Central memory CD8-positive, alpha-beta T cell (primary cell): ENCODE data around the gene ECD.

Experiments
- ATAC-seq: fragments of 150-1000 bp; cut with Tn5 transposase; replicated peaks from 2 replicates; pipeline ENCODE4 v1.10.0; 2022; ENCODE audit warnings: mild to moderate bottlenecking, moderate FRiP score, moderate number of reproducible peaks; ENCODE audit not compliant: poor library complexity, severe bottlenecking; ENCODE audit errors: extremely low read depth
- DNase-seq, 2 donors: peaks; one replicate each; pipeline ENCODE4 v3.0.0; 2021; ENCODE audit warnings: low spot score in 2 of 2
- H3K27ac Mint-ChIP-seq: one replicate; pipeline ENCODE4 v1.8.0; 2022; ENCODE audit warnings: low read depth, mild to moderate bottlenecking, moderate library complexity, mixed read lengths
- H3K27me3 Mint-ChIP-seq: one replicate; pipeline ENCODE4 v1.8.0; 2022; ENCODE audit warnings: mixed read lengths
- H3K36me3 Mint-ChIP-seq: one replicate; pipeline ENCODE4 v1.8.0; 2022; ENCODE audit warnings: mild to moderate bottlenecking, moderate library complexity, mixed read lengths; ENCODE audit not compliant: insufficient read depth
- H3K4me1 Mint-ChIP-seq: one replicate; pipeline ENCODE4 v1.8.0; 2022; ENCODE audit warnings: mixed read lengths
- H3K4me3 Mint-ChIP-seq: one replicate; pipeline ENCODE4 v1.8.0; 2022; ENCODE audit warnings: mild to moderate bottlenecking, moderate library complexity, mixed read lengths
- H3K9me3 Mint-ChIP-seq: one replicate; pipeline ENCODE4 v1.8.0; 2022; ENCODE audit warnings: mixed read lengths

The ECD gene

GRCh38 chr10:73092830-73093229 is 75.0 kb downstream of the ECD start:
- Mint-ChIP-seq H3K36me3 (peaks cover 17% of the 10 kb centered on the region), H3K9me3 (no peaks in the 10 kb centered on the region), H3K27me3 (no peaks in the 10 kb centered on the region), H3K27ac (no peak overlapping the region), H3K4me1 (peaks cover 32% of the 10 kb centered on the region), H3K4me3 (no peak overlapping the region)
- no peak for ATAC-seq
- no peak for DNase-seq

DNA sequence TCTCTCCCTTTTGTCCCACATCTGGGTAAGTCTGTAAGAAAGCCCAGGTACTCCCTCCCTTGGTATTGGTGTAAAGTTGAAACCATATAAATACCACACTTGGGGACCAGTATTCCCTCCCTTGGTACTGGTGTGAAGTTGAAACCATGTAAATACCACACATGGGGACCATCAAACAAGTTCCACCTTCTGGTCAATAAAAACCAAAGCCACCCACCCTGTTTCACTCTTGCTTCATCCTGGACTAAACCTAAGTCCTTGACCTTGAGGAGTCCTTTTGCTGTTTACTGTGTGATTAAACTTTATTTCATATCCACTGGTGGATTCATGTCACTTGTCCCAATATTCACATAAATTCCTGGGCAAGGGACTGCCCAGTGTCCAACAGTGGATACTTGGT is 79.5 kb downstream of the ECD start:
- Mint-ChIP-seq H3K9me3 (no peaks in the 10 kb centered on the region), H3K4me3 (no peak overlapping the region), H3K27ac (no peak overlapping the region), H3K36me3 (peaks cover 1% of the 10 kb centered on the region), H3K4me1 (peaks cover 6% of the 10 kb centered on the region), H3K27me3 (no peaks in the 10 kb centered on the region)
- DNase-seq = no peak
- ATAC-seq = no peak

GRCh38 chr10:73086816-73087215 is 81.0 kb downstream of the ECD start:
- no peaks in the 10 kb centered on the region for H3K36me3 Mint-ChIP-seq
- DNase-seq (no peak), ATAC-seq (no peak)
- H3K27me3 Mint-ChIP-seq = no peaks in the 10 kb centered on the region
- no peaks in the 10 kb centered on the region for H3K9me3 Mint-ChIP-seq
- H3K4me3 Mint-ChIP-seq = no peak overlapping the region
- peaks cover 16% of the 10 kb centered on the region for H3K4me1 Mint-ChIP-seq
- no peak overlapping the region for H3K27ac Mint-ChIP-seq

DNA sequence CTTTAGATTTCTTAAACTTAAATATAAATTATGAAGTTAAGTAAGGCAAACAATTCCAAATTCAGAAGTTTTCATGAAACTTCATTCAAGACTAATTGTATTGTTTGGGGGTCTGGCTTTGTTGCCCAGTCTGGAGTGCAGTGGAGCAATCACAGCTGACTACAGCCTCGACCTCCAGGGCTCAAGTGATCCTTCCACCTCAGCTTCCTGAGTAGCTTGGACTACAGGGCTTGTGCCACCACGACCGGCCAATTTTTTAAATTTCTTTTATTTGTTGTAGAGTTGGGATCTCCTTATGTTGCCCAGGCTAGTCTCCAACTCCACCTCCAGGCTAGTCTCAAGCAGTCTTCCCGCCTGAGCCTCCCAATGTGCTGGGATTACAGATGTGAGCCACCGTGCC is 83.6 kb downstream of the ECD start:
- Mint-ChIP-seq H3K9me3 (no peaks in the 10 kb centered on the region), H3K4me1 (peaks cover 21% of the 10 kb centered on the region), H3K36me3 (no peaks in the 10 kb centered on the region), H3K4me3 (no peak overlapping the region), H3K27ac (no peak overlapping the region), H3K27me3 (no peaks in the 10 kb centered on the region)
- ATAC-seq = no peak
- DNase-seq = no peak
